IPS-11a (cell line): ENCODE data around the gene BTBD9.

Experiments
- H3K4me3 ChIP-seq: one replicate; pipeline ENCODE4 v1.5.1; 2013; ENCODE audit warnings: low read depth, low read length, control low read depth

The BTBD9 gene

GRCh38 chr6:38639498-38640215 is at the start of gene BTBD9:
TSS of gene BTBD9 (minus strand) at chr6:38639929.
- peak within 1 kb of the TSS; percentile 80 for H3K4me3 ChIP-seq

GRCh38 chr6:38688579-38689087 is 48.9 kb upstream of the BTBD9 start:
- H3K4me3 ChIP-seq: no peak overlapping the region

- H3K4me3 ChIP-seq: no peak overlapping the region
These were observed 47.8 kb upstream of the BTBD9 start for GRCh38 chr6:38687549-38687948.

- no peak overlapping the region for H3K4me3 ChIP-seq
These were observed 47.3 kb upstream of the BTBD9 start for GRCh38 chr6:38687043-38687353.

- H3K4me3 ChIP-seq: no peak overlapping the region
These were observed 46.7 kb upstream of the BTBD9 start for GRCh38 chr6:38686270-38687042.

- no peak overlapping the region for H3K4me3 ChIP-seq
These were observed 45.2 kb upstream of the BTBD9 start for GRCh38 chr6:38684904-38685303.

- H3K4me3 ChIP-seq: no peak overlapping the region
These were observed 44.5 kb upstream of the BTBD9 start for GRCh38 chr6:38684237-38684636.

GRCh38 chr6:38681850-38682249 is 42.1 kb upstream of the BTBD9 start:
- H3K4me3 ChIP-seq: no peak overlapping the region

- H3K4me3 ChIP-seq: no peak overlapping the region
These were observed 39.9 kb upstream of the BTBD9 start for GRCh38 chr6:38679668-38680067.

GRCh38 chr6:38678178-38678760 is 38.5 kb upstream of the BTBD9 start:
- H3K4me3 ChIP-seq: no peak overlapping the region

- H3K4me3 ChIP-seq: no peak overlapping the region
These were observed 37.3 kb upstream of the BTBD9 start for GRCh38 chr6:38676974-38677544.

- H3K4me3 ChIP-seq: no peak overlapping the region
These were observed 36.7 kb upstream of the BTBD9 start for GRCh38 chr6:38676236-38676973.

- no peak overlapping the region for H3K4me3 ChIP-seq
These were observed 33.9 kb upstream of the BTBD9 start for GRCh38 chr6:38673397-38674165.

GRCh38 chr6:38671885-38672467 is 32.2 kb upstream of the BTBD9 start:
- H3K4me3 ChIP-seq: no peak overlapping the region

- H3K4me3 ChIP-seq: no peak overlapping the region
These were observed 18.9 kb upstream of the BTBD9 start for GRCh38 chr6:38658418-38659167.

GRCh38 chr6:38656896-38657295 is 17.2 kb upstream of the BTBD9 start:
- H3K4me3 ChIP-seq: no peak overlapping the region

GRCh38 chr6:38654263-38654662 is 14.5 kb upstream of the BTBD9 start:
- H3K4me3 ChIP-seq: no peak overlapping the region

- no peak overlapping the region for H3K4me3 ChIP-seq
These were observed 11.5 kb upstream of the BTBD9 start for GRCh38 chr6:38651121-38651784.
